Measurements from ENCODE around the gene TCP1.

TCP1 gene

GRCh38 chr6:159766906-159767305 is 22.5 kb downstream of the TCP1 start:
- TF ChIP-seq TARDBP (IDR thresholded peaks at IDR 0.05) (no peak), L3MBTL2 (conservative IDR thresholded peaks at IDR 0.05) (no peak), SUZ12 (IDR thresholded peaks at IDR 0.05) (no peak), HDGF (IDR thresholded peaks at IDR 0.05; ENCODE audit: borderline replicate concordance) (no peak), ARNT (IDR thresholded peaks at IDR 0.05) (no peak), CTBP1 (IDR thresholded peaks at IDR 0.05; ENCODE audit: borderline replicate concordance) (no peak), NFRKB (IDR thresholded peaks at IDR 0.05) (no peak)
- TF ChIP-seq, protein P1, sequence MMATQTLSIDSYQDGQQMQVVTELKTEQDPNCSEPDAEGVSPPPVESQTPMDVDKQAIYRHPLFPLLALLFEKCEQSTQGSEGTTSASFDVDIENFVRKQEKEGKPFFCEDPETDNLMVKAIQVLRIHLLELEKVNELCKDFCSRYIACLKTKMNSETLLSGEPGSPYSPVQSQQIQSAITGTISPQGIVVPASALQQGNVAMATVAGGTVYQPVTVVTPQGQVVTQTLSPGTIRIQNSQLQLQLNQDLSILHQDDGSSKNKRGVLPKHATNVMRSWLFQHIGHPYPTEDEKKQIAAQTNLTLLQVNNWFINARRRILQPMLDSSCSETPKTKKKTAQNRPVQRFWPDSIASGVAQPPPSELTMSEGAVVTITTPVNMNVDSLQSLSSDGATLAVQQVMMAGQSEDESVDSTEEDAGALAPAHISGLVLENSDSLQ (IDR thresholded peaks at IDR 0.05): no peak
- DNase-seq (ENCODE audit: extremely low spot score): no peak
- ChIA-PET POLR2A (interaction anchor here (0.9 to 1.3 kb wide), 2 partner anchors 21 to 23 kb away, joined by 3 read pairs; partner anchors contain the start of gene TCP1), CTCF (no interaction called here)

DNA sequence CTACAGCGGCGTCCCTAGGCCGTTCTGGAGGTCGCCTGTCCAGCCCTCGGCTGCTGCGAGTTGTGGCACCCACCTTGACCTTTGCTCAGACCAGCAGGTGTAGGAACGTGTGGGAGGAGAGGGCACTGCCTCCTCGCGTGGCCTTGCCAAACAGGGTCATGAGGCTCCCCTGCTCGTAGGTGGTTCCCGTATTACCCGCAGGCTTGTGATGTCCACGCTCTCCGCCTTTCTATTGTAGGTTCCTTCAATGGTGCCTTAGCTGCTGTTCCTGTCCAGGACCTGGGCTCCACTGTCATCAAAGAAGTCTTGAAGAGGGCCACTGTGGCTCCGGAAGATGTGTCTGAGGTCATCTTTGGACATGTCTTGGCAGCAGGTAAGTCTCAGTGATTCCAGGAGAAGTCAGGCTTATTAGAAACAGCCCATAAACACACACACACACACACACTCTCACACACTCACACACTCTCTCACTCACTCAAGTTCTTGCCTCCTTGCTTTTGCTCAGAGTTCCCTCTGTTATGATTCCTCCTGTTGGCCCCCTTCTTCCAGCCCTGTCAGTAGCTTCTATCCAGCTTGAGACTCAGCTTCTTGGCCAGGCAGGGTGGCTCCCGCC is 26.6 kb downstream of the TCP1 start:
- TF ChIP-seq ELF4 (IDR thresholded peaks at IDR 0.05) (no peak), FOXA1 (IDR thresholded peaks at IDR 0.05) (no peak), SP1 (IDR thresholded peaks at IDR 0.05) (no peak), ARNT (IDR thresholded peaks at IDR 0.05) (no peak), LEF1 (IDR thresholded peaks at IDR 0.05; ENCODE audit: borderline replicate concordance) (no peak), CTBP1 (IDR thresholded peaks at IDR 0.05; ENCODE audit: borderline replicate concordance) (no peak), L3MBTL2 (conservative IDR thresholded peaks at IDR 0.05) (no peak), ZNF384 (IDR thresholded peaks at IDR 0.05) (no peak), SUZ12 (IDR thresholded peaks at IDR 0.05) (no peak)
- TF ChIP-seq, protein P1 (IDR thresholded peaks at IDR 0.05): no peak
- DNase-seq (ENCODE audit: extremely low spot score): no peak
- CTCF ChIA-PET: no interaction called here
- POLR2A ChIA-PET: interaction anchor here (0.7 to 1.6 kb wide), 4 partner anchors 20 to 36 kb away, joined by 3 to 4 read pairs (median 3); partner anchors contain the start of gene WTAP

GRCh38 chr6:159761873-159762680 is 27.3 kb downstream of the TCP1 start, which contains the start of gene ACAT2:
Gene ACAT2 (plus strand): TSS chr6:159762045. CDS start chr6:159762088, 43 bp downstream.
- ChIA-PET POLR2A (interaction anchor here (0.6 to 5.1 kb wide), 16 partner anchors 8 to 76 kb away, joined by 3 to 54 read pairs (median 5); partner anchors contain the start of genes MRPL18, TCP1 and WTAP), CTCF (interaction anchor here (0.6 kb wide), 1 partner anchor 35 kb away, joined by 3 read pairs; the partner anchor contains the start of gene WTAP)
- TF ChIP-seq L3MBTL2 (conservative IDR thresholded peaks at IDR 0.05) (peak; percentile 53; the same call in 1 of the 2 replicates), TARDBP (IDR thresholded peaks at IDR 0.05) (no peak)
- DNase-seq (ENCODE audit: extremely low spot score): peak; percentile 99

DNA sequence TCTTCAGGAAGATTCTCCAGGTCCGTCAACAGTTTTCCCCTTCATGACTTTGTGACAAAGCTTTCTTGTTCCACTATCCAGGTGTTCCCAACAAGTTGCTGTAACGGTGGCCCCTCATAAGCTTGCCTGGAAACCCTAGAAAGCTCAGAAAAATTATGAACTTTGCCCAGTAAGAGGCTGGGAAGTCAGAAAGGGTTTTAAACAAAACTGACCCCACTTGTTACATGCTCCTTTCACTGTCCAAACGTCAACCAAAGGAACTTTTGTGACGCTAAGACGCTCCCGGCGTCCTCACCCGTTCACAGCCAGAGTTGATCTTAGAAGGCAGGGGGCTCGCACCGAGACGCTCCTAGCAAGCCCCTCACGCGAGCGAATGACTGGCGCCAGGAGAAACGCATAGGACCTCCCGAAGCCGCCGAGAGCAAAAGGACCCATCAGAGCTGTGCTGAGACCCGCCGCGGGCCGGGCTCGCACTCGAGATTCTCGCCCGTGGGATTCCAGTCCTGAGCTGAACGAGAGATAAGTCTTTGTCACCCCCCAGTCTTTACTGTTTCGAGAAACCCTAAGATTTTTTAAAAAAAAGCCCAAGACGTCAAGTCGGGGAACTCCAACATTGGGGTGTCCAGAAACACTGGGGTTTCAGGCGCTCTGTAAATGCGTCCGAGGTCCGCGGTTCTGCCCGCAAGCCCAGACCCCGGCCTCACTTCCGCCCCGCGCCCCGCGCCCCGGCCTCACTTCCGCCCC is 28.1 kb downstream of the TCP1 start:
- CTCF ChIA-PET: interaction anchor here (0.6 kb wide), 1 partner anchor 34 kb away, joined by 3 read pairs; the partner anchor contains the start of gene WTAP
- DNase-seq (ENCODE audit: extremely low spot score): peak; percentile 37
- POLR2A ChIA-PET: interaction anchor here (1.0 to 5.1 kb wide), 15 partner anchors 9 to 75 kb away, joined by 3 to 54 read pairs (median 5); partner anchors contain the start of genes MRPL18, TCP1 and WTAP
- TF ChIP-seq, protein P1 (IDR thresholded peaks at IDR 0.05): no peak
- TF ChIP-seq ZNF384 (IDR thresholded peaks at IDR 0.05): no peak
- no peak for TF ChIP-seq TARDBP (IDR thresholded peaks at IDR 0.05)
- TF ChIP-seq LEF1 (IDR thresholded peaks at IDR 0.05; ENCODE audit: borderline replicate concordance): no peak
- no peak for TF ChIP-seq SP1 (IDR thresholded peaks at IDR 0.05)
- no peak for TF ChIP-seq NFRKB (IDR thresholded peaks at IDR 0.05)
- no peak for TF ChIP-seq FOXK2 (IDR thresholded peaks at IDR 0.05)
- TF ChIP-seq FOXA1 (IDR thresholded peaks at IDR 0.05): no peak
- no peak for TF ChIP-seq FOXM1 (IDR thresholded peaks at IDR 0.05; ENCODE audit: borderline replicate concordance)
- no peak for TF ChIP-seq ELF4 (IDR thresholded peaks at IDR 0.05)
- no peak for TF ChIP-seq ARNT (IDR thresholded peaks at IDR 0.05)

GRCh38 chr6:159760602-159761057 is 28.8 kb downstream of the TCP1 start:
- no peak for TF ChIP-seq TARDBP (IDR thresholded peaks at IDR 0.05)
- TF ChIP-seq, protein P1 (IDR thresholded peaks at IDR 0.05): peak; percentile 44; the same call in 1 of the 2 replicates
- POLR2A ChIA-PET: interaction anchor here (1.4 to 5.1 kb wide), 8 partner anchors 9 to 64 kb away, joined by 3 to 54 read pairs (median 8); partner anchors contain the start of genes MRPL18, TCP1 and WTAP
- CTCF ChIA-PET: no interaction called here
- DNase-seq (ENCODE audit: extremely low spot score): no peak

Data from HEK293T (cell line).